ENCODE results near the gene PTRH2. TPM values are rescaled to one million over a fixed set of nuclear protein-coding genes. Genes with fewer than 3 reads are reported as not detected.

Gene PTRH2
- total RNA-seq, 4 donors from 2014 or later, result 11.7 to 60.2 (median 14.9) TPM

- H3K36me3 ChIP-seq, result peaks cover 0 to 98% (median 9%) of the 10 kb centered on the region in 3 donors
- H3K4me3 ChIP-seq, result no peak overlapping the region
- no peak overlapping the region for H3K27ac ChIP-seq
- no peak for TF ChIP-seq CTCF (IDR thresholded peaks at IDR 0.05)
- no peak for TF ChIP-seq POLR2A (IDR thresholded peaks at IDR 0.05)
- no peak for DNase-seq
- peaks cover 0 to 3% (median 0%) of the 10 kb centered on the region in 4 donors for H3K4me1 ChIP-seq
- H3K27me3 ChIP-seq, result no peaks in the 10 kb centered on the region
- no peaks in the 10 kb centered on the region for H3K9me3 ChIP-seq
Measured at GRCh38 chr17:59688008-59688407, 19.2 kb downstream of the PTRH2 start.

- H3K27me3 ChIP-seq, result no peaks in the 10 kb centered on the region
- TF ChIP-seq POLR2A (IDR thresholded peaks at IDR 0.05), result no peak
- TF ChIP-seq CTCF (IDR thresholded peaks at IDR 0.05), result no peak
- no peak overlapping the region for H3K4me3 ChIP-seq
- no peaks in the 10 kb centered on the region for H3K9me3 ChIP-seq
- peaks cover 0 to 98% (median 11%) of the 10 kb centered on the region in 3 donors for H3K36me3 ChIP-seq
- no peak overlapping the region for H3K27ac ChIP-seq
- DNase-seq, result no peak
- peaks cover 0 to 7% (median 0%) of the 10 kb centered on the region in 4 donors for H3K4me1 ChIP-seq
Measured at GRCh38 chr17:59684967-59685366, 22.3 kb downstream of the PTRH2 start.

DNA sequence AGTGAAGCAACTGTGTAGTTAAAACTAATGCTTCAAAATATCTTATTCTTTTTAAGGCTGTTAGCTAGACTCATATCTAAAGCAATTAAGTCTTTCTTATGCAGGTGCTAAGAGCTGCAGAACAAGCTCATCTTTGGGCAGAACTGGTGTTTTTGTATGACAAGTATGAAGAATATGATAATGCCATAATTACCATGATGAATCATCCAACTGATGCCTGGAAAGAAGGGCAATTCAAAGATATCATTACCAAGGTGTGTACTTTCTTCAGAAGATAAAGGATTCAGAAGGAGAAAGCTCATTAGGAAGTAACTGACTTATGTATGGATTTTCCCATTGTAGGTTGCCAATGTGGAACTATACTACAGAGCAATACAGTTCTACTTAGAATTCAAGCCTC is 23.9 kb downstream of the PTRH2 start:
- TF ChIP-seq CTCF (IDR thresholded peaks at IDR 0.05), result no peak
- TF ChIP-seq POLR2A (IDR thresholded peaks at IDR 0.05), result no peak
- H3K36me3 ChIP-seq, result peaks cover 0 to 100% (median 11%) of the 10 kb centered on the region in 3 donors
- DNase-seq, result no peak
- no peaks in the 10 kb centered on the region for H3K27me3 ChIP-seq
- no peak overlapping the region for H3K4me3 ChIP-seq
- H3K4me1 ChIP-seq, result peaks cover 0 to 7% (median 0%) of the 10 kb centered on the region in 4 donors
- H3K27ac ChIP-seq, result peak overlapping the region in 1 of 4 donors; percentile 27
- no peaks in the 10 kb centered on the region for H3K9me3 ChIP-seq

GRCh38 chr17:59680314-59680713 is 26.9 kb downstream of the PTRH2 start:
- Histone ChIP-seq H3K27ac (no peak overlapping the region), H3K4me1 (peaks cover 0 to 7% (median 0%) of the 10 kb centered on the region in 4 donors), H3K4me3 (no peak overlapping the region), H3K36me3 (peaks cover 0 to 99% (median 11%) of the 10 kb centered on the region in 3 donors), H3K9me3 (no peaks in the 10 kb centered on the region), H3K27me3 (no peaks in the 10 kb centered on the region)
- DNase-seq, result no peak
- TF ChIP-seq CTCF (IDR thresholded peaks at IDR 0.05) (no peak), POLR2A (IDR thresholded peaks at IDR 0.05) (no peak)

- peaks cover 0 to 99% (median 6%) of the 10 kb centered on the region in 3 donors for H3K36me3 ChIP-seq
- no peak for TF ChIP-seq CTCF (IDR thresholded peaks at IDR 0.05)
- TF ChIP-seq POLR2A (IDR thresholded peaks at IDR 0.05), result no peak
- H3K27ac ChIP-seq, result no peak overlapping the region
- peaks cover 0 to 7% (median 0%) of the 10 kb centered on the region in 4 donors for H3K4me1 ChIP-seq
- no peaks in the 10 kb centered on the region for H3K27me3 ChIP-seq
- no peaks in the 10 kb centered on the region for H3K9me3 ChIP-seq
- no peak overlapping the region for H3K4me3 ChIP-seq
- DNase-seq, result no peak
Measured at GRCh38 chr17:59678918-59679317, 28.3 kb downstream of the PTRH2 start.

- Histone ChIP-seq H3K4me1 (peaks cover 0 to 2% (median 0%) of the 10 kb centered on the region in 4 donors), H3K4me3 (no peak overlapping the region), H3K9me3 (no peaks in the 10 kb centered on the region), H3K27me3 (no peaks in the 10 kb centered on the region), H3K36me3 (peaks cover 0 to 94% (median 0%) of the 10 kb centered on the region in 3 donors), H3K27ac (no peak overlapping the region)
- no peak for TF ChIP-seq POLR2A (IDR thresholded peaks at IDR 0.05)
- TF ChIP-seq CTCF (IDR thresholded peaks at IDR 0.05), result no peak
- no peak for DNase-seq
Measured at GRCh38 chr17:59676716-59677115, 30.5 kb downstream of the PTRH2 start.
